ENCODE measurements around the gene NELFCD.
"Not testable (repeated sequence)": the region's sequence is repeated elsewhere in the genome, so short reads cannot be mapped to it uniquely, and the experiment has no call there.

Gene NELFCD

DNA sequence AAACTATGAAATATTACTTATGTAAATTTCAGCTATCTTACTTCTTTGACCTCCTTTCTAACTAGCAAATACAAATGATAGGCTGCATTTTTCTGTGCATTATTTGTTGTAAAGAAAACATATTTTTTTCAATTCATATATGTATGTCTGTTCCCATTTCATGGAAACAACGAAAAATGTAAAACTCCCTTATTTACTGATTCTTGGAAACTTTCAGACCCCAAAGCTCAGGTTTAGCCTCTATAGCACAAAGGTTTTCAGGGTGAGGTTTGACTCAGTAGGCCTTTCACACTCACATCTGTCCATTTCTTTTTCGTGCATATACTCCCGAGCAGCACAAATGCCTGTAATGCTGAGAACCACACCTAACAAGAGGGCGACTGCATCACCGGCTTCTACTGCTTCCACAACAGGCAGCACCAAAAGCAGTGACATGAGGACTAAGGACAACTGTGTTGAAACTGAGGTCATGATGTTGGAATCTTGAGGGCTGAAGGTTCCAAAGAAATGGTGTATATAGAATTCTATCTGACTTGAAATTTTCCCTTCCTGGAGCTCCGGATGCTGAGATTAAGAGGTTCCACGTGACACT lies 33.2 kb upstream of the NELFCD start:
- H4K8ac ChIP-seq (ENCODE audit: low read depth, low read length); H3K14ac ChIP-seq (ENCODE audit: low read length); H3K36me3 ChIP-seq (ENCODE audit: control insufficient read depth in 1 of 2, insufficient read depth in 2 of 2, low read length in 2 of 2); H3K27ac ChIP-seq (ENCODE audit: low read depth, low read length); H2BK120ac ChIP-seq (ENCODE audit: insufficient read depth, low read length, poor library complexity); H2AK5ac ChIP-seq (ENCODE audit: low read length); H3K9ac ChIP-seq (ENCODE audit: low read length); H4K12ac ChIP-seq (ENCODE audit: low read depth, low read length); H3K18ac ChIP-seq (ENCODE audit: low read length); H2AFZ ChIP-seq (ENCODE audit: insufficient read depth, low read length, poor library complexity); H2BK12ac ChIP-seq (ENCODE audit: low read length); H3K79me2 ChIP-seq (ENCODE audit: control insufficient read depth, insufficient read depth, low read length, poor library complexity); H3K9me3 ChIP-seq (ENCODE audit: insufficient read depth, low read depth, low read length); H3K4ac ChIP-seq (ENCODE audit: low read depth, low read length); H2BK5ac ChIP-seq (ENCODE audit: low read depth, low read length, poor library complexity); H3K23ac ChIP-seq (ENCODE audit: low read length); H3K27me3 ChIP-seq (ENCODE audit: insufficient read depth, low read length); H3K4me1 ChIP-seq (ENCODE audit: control insufficient read depth in 1 of 2, insufficient read depth in 2 of 2, low read length in 2 of 2); H3K4me2 ChIP-seq (ENCODE audit: low read length); DNase-seq; H3K79me1 ChIP-seq (ENCODE audit: low read length); H4K91ac ChIP-seq (ENCODE audit: low read depth, low read length); H3K4me3 ChIP-seq (ENCODE audit: low read depth, low read length): not testable (repeated sequence)
- no CpG with 5 or more reads among the region's 7 CpGs for WGBS (ENCODE audit: extremely low coverage, insufficient coverage, insufficient read length)

DNA sequence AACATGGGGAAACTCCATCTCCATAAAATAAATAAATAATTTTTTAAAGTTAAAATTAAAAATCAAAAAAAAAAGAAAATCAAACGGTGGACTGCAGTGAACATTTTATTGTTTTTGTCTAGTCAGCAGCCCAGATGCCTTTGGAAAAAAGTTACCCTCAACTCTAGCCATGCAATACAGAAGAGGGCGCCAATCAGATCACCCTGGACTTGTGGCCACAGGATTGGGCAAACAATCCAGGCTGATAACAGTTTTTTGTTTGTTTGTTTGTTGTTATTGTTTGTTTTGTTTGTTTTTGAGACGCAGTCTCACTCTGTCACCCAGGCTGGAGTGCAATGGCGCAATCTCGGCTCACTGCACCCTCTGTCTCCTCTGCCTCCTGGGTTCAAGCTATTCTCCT lies 30.5 kb upstream of the NELFCD start:
- H3K27me3 ChIP-seq (ENCODE audit: insufficient read depth, low read length): no peaks in the 10 kb centered on the region
- H4K91ac ChIP-seq (ENCODE audit: low read depth, low read length): no peak overlapping the region
- H2AFZ ChIP-seq (ENCODE audit: insufficient read depth, low read length, poor library complexity): no peak overlapping the region
- H3K27ac ChIP-seq (ENCODE audit: low read depth, low read length): no peak overlapping the region
- H2AK5ac ChIP-seq (ENCODE audit: low read length): no peak overlapping the region
- H3K4me1 ChIP-seq (ENCODE audit: control insufficient read depth in 1 of 2, insufficient read depth in 2 of 2, low read length in 2 of 2): no peaks in the 10 kb centered on the region
- no peak overlapping the region for H3K4me3 ChIP-seq (ENCODE audit: low read depth, low read length)
- no peak overlapping the region for H3K23ac ChIP-seq (ENCODE audit: low read length)
- no peak overlapping the region for H2BK120ac ChIP-seq (ENCODE audit: insufficient read depth, low read length, poor library complexity)
- H3K14ac ChIP-seq (ENCODE audit: low read length): no peak overlapping the region
- H2BK5ac ChIP-seq (ENCODE audit: low read depth, low read length, poor library complexity): no peak overlapping the region
- no peak overlapping the region for H2BK12ac ChIP-seq (ENCODE audit: low read length)
- H3K36me3 ChIP-seq (ENCODE audit: control insufficient read depth in 1 of 2, insufficient read depth in 2 of 2, low read length in 2 of 2): no peaks in the 10 kb centered on the region
- H3K9ac ChIP-seq (ENCODE audit: low read length): no peak overlapping the region
- H4K12ac ChIP-seq (ENCODE audit: low read depth, low read length): no peak overlapping the region
- no peaks in the 10 kb centered on the region for H3K79me1 ChIP-seq (ENCODE audit: low read length)
- H4K8ac ChIP-seq (ENCODE audit: low read depth, low read length): no peak overlapping the region
- no peak overlapping the region for H3K4ac ChIP-seq (ENCODE audit: low read depth, low read length)
- H3K4me2 ChIP-seq (ENCODE audit: low read length): no peak overlapping the region
- H3K18ac ChIP-seq (ENCODE audit: low read length): no peak overlapping the region
- WGBS (ENCODE audit: extremely low coverage, insufficient coverage, insufficient read length): no CpG with 5 or more reads among the region's 5 CpGs
- DNase-seq: no peak
- H3K9me3 ChIP-seq (ENCODE audit: insufficient read depth, low read depth, low read length): no peaks in the 10 kb centered on the region
- no peaks in the 10 kb centered on the region for H3K79me2 ChIP-seq (ENCODE audit: control insufficient read depth, insufficient read depth, low read length, poor library complexity)

DNA sequence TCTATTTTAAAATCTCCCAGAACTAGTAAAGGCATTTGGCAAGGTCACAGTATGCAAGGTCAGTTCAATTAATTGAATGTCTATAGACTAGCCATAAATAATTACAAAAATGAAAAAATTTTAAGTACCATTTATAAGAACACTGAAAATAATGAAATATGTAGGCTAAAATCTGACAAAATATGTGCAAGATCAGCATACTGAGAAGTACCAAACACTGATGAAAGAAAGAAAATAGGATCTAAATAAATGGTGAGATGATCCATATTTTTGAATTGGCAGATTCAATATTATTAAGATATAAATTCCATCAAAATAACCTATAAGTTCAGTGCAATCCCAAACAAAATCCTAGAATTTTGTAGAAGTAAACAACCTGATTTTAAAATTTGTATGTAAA lies 28.0 kb upstream of the NELFCD start:
- H3K4ac ChIP-seq (ENCODE audit: low read depth, low read length): no peak overlapping the region
- no peaks in the 10 kb centered on the region for H3K36me3 ChIP-seq (ENCODE audit: control insufficient read depth in 1 of 2, insufficient read depth in 2 of 2, low read length in 2 of 2)
- no peak overlapping the region for H2BK120ac ChIP-seq (ENCODE audit: insufficient read depth, low read length, poor library complexity)
- H3K4me3 ChIP-seq (ENCODE audit: low read depth, low read length): no peak overlapping the region
- no peak overlapping the region for H2BK12ac ChIP-seq (ENCODE audit: low read length)
- no peaks in the 10 kb centered on the region for H3K9me3 ChIP-seq (ENCODE audit: insufficient read depth, low read depth, low read length)
- no peak overlapping the region for H3K4me2 ChIP-seq (ENCODE audit: low read length)
- H2AK5ac ChIP-seq (ENCODE audit: low read length): no peak overlapping the region
- H3K27me3 ChIP-seq (ENCODE audit: insufficient read depth, low read length): no peaks in the 10 kb centered on the region
- H4K12ac ChIP-seq (ENCODE audit: low read depth, low read length): no peak overlapping the region
- no peak overlapping the region for H4K91ac ChIP-seq (ENCODE audit: low read depth, low read length)
- H3K14ac ChIP-seq (ENCODE audit: low read length): no peak overlapping the region
- no peak overlapping the region for H2BK5ac ChIP-seq (ENCODE audit: low read depth, low read length, poor library complexity)
- H3K4me1 ChIP-seq (ENCODE audit: control insufficient read depth in 1 of 2, insufficient read depth in 2 of 2, low read length in 2 of 2): no peaks in the 10 kb centered on the region
- H3K9ac ChIP-seq (ENCODE audit: low read length): no peak overlapping the region
- no peaks in the 10 kb centered on the region for H3K79me1 ChIP-seq (ENCODE audit: low read length)
- no peaks in the 10 kb centered on the region for H3K79me2 ChIP-seq (ENCODE audit: control insufficient read depth, insufficient read depth, low read length, poor library complexity)
- H3K23ac ChIP-seq (ENCODE audit: low read length): no peak overlapping the region
- no peak overlapping the region for H3K18ac ChIP-seq (ENCODE audit: low read length)
- H3K27ac ChIP-seq (ENCODE audit: low read depth, low read length): no peak overlapping the region
- no peak overlapping the region for H4K8ac ChIP-seq (ENCODE audit: low read depth, low read length)
- H2AFZ ChIP-seq (ENCODE audit: insufficient read depth, low read length, poor library complexity): no peak overlapping the region
- DNase-seq: no peak

DNA sequence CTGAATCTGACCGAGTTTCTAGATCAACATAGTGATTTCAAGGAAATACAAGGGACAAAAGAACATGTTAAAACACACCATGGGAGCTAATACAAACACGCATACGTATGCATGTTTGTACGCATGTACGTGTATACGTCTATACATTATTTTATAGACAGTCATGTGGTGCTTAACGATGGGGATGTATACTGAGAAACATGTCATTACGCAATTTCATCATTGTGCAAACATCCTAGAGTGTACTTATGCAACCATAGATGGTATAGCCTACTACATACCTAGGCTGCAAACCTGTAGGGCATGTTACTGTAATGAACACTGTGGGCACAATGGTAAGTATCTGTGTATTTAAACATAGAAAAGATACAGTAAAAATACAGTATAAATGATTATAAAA lies 25.0 kb upstream of the NELFCD start:
- WGBS (ENCODE audit: extremely low coverage, insufficient coverage, insufficient read length): no CpG with 5 or more reads among the region's 8 CpGs
- no peak overlapping the region for H2BK120ac ChIP-seq (ENCODE audit: insufficient read depth, low read length, poor library complexity)
- H2AFZ ChIP-seq (ENCODE audit: insufficient read depth, low read length, poor library complexity): no peak overlapping the region
- no peak overlapping the region for H4K12ac ChIP-seq (ENCODE audit: low read depth, low read length)
- H3K9me3 ChIP-seq (ENCODE audit: insufficient read depth, low read depth, low read length): no peaks in the 10 kb centered on the region
- H2BK12ac ChIP-seq (ENCODE audit: low read length): no peak overlapping the region
- H3K27ac ChIP-seq (ENCODE audit: low read depth, low read length): no peak overlapping the region
- no peaks in the 10 kb centered on the region for H3K27me3 ChIP-seq (ENCODE audit: insufficient read depth, low read length)
- H3K79me2 ChIP-seq (ENCODE audit: control insufficient read depth, insufficient read depth, low read length, poor library complexity): no peaks in the 10 kb centered on the region
- no peak overlapping the region for H3K9ac ChIP-seq (ENCODE audit: low read length)
- DNase-seq: peak; percentile 21 to 93
- H3K23ac ChIP-seq (ENCODE audit: low read length): no peak overlapping the region
- H3K18ac ChIP-seq (ENCODE audit: low read length): no peak overlapping the region
- no peak overlapping the region for H4K8ac ChIP-seq (ENCODE audit: low read depth, low read length)
- no peak overlapping the region for H2AK5ac ChIP-seq (ENCODE audit: low read length)
- H3K14ac ChIP-seq (ENCODE audit: low read length): no peak overlapping the region
- H3K79me1 ChIP-seq (ENCODE audit: low read length): no peaks in the 10 kb centered on the region
- no peak overlapping the region for H3K4me2 ChIP-seq (ENCODE audit: low read length)
- H2BK5ac ChIP-seq (ENCODE audit: low read depth, low read length, poor library complexity): no peak overlapping the region
- no peak overlapping the region for H3K4me3 ChIP-seq (ENCODE audit: low read depth, low read length)
- H4K91ac ChIP-seq (ENCODE audit: low read depth, low read length): no peak overlapping the region
- H3K4ac ChIP-seq (ENCODE audit: low read depth, low read length): no peak overlapping the region
- H3K36me3 ChIP-seq (ENCODE audit: control insufficient read depth in 1 of 2, insufficient read depth in 2 of 2, low read length in 2 of 2): no peaks in the 10 kb centered on the region
- H3K4me1 ChIP-seq (ENCODE audit: control insufficient read depth in 1 of 2, insufficient read depth in 2 of 2, low read length in 2 of 2): no peaks in the 10 kb centered on the region

Data from trophoblast cell (in vitro differentiated cells and primary cell).